Measurements from ENCODE around the gene CLCN1. TPM values are rescaled to one million over a fixed set of nuclear protein-coding genes. Genes with fewer than 3 reads are reported as not detected.

Gene CLCN1
- total RNA-seq, 2 experiments from 2014 or later, result not detected

DNA sequence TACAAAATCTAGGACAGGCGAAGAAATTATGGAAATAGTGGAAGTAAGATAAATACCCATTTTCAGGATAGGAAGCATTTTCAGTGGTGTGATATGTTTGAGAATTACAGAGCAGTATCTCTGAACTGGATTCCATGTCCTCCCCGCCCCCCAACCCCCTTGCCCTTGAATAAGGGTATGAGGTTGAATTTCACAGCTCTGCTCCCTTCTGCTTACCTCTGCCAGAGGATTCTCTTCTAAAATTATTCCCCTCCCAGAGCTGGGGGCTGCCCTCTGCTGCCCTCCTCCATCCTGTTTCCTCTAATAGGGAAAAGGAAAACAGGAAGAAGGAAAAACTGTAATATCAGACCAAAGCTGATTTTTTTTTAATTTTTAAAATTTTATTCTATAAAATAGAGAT lies 7.3 kb upstream of the CLCN1 start:
- H3K4me1 ChIP-seq (ENCODE audit: insufficient read depth, low read length, poor library complexity, severe bottlenecking), result no peaks in the 10 kb centered on the region
- H3K27ac ChIP-seq (ENCODE audit: low read depth, low read length, poor library complexity, severe bottlenecking), result no peak overlapping the region
- no peak overlapping the region for H3K4me2 ChIP-seq (ENCODE audit: low read length)
- H3K4me3 ChIP-seq (ENCODE audit: low read depth, low read length, poor library complexity, severe bottlenecking), result no peak overlapping the region
- no peak overlapping the region for H2AFZ ChIP-seq (ENCODE audit: low read length)
- CTCF ChIA-PET (ENCODE audit: unreplicated experiment), result no interaction called here
- BruUV-seq (replicated peaks), result no TSS peak
- H4K20me1 ChIP-seq (ENCODE audit: insufficient read depth, low read length), result 0 out of 2 replicates have a peak, but pooled peaks cover 7% of the 10 kb centered on the region
- no peaks in the 10 kb centered on the region for H3K9me2 ChIP-seq (ENCODE audit: insufficient read depth, low read length)
- DNase-seq (ENCODE audit: low spot score), result no peak
- no peaks in the 10 kb centered on the region for H3K79me2 ChIP-seq (ENCODE audit: insufficient read depth, low read depth, low read length)
- intact Hi-C loops (cut with micrococcal nuclease; ENCODE audit: unreplicated experiment), result no loop called here
- TF ChIP-seq, protein P1, sequence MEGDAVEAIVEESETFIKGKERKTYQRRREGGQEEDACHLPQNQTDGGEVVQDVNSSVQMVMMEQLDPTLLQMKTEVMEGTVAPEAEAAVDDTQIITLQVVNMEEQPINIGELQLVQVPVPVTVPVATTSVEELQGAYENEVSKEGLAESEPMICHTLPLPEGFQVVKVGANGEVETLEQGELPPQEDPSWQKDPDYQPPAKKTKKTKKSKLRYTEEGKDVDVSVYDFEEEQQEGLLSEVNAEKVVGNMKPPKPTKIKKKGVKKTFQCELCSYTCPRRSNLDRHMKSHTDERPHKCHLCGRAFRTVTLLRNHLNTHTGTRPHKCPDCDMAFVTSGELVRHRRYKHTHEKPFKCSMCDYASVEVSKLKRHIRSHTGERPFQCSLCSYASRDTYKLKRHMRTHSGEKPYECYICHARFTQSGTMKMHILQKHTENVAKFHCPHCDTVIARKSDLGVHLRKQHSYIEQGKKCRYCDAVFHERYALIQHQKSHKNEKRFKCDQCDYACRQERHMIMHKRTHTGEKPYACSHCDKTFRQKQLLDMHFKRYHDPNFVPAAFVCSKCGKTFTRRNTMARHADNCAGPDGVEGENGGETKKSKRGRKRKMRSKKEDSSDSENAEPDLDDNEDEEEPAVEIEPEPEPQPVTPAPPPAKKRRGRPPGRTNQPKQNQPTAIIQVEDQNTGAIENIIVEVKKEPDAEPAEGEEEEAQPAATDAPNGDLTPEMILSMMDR (conservative IDR thresholded peaks at IDR 0.05; ENCODE audit: low read length), result no peak
- TF ChIP-seq EZH2phosphoT487 (IDR thresholded peaks at IDR 0.05; ENCODE audit: borderline replicate concordance, low read depth, low read length), result no peak
- POLR2A ChIA-PET, result interaction anchor here (0.6 to 1.9 kb wide), 6 partner anchors 9 to 66 kb away, joined by 3 to 15 read pairs (median 5); partner anchors contain the start of gene CASP2
- H3K9me3 ChIP-seq (ENCODE audit: low read length), result no peaks in the 10 kb centered on the region
- peaks cover 64% of the 10 kb centered on the region for H3K36me3 ChIP-seq (ENCODE audit: insufficient read depth, low read length)

DNA sequence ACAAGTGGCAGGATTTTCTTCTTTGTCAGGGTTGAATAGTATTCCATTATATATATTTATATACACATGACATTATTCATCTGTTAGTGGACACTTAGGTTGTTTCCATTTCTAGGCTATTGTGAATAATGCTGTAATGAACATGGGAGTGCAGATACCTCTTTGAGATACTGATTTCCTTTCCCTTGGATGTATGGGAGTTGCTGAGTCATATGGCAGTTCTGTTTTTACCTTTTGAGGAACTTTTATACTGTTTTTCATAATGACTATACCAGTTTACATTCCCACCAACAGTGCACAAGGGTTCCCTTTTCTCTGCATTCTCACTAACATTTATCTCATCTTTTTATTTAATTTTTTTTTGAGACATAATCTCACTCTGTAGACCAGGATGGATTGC lies 1.8 kb upstream of the CLCN1 start:
- Histone ChIP-seq H2AFZ (ENCODE audit: low read length) (no peak overlapping the region), H3K4me2 (ENCODE audit: low read length) (no peak overlapping the region), H3K27ac (ENCODE audit: low read depth, low read length, poor library complexity, severe bottlenecking) (no peak overlapping the region), H3K79me2 (ENCODE audit: insufficient read depth, low read depth, low read length) (no peaks in the 10 kb centered on the region), H3K9me3 (ENCODE audit: low read length) (no peaks in the 10 kb centered on the region), H3K9me2 (ENCODE audit: insufficient read depth, low read length) (no peaks in the 10 kb centered on the region), H3K4me1 (ENCODE audit: insufficient read depth, low read length, poor library complexity, severe bottlenecking) (no peaks in the 10 kb centered on the region), H4K20me1 (ENCODE audit: insufficient read depth, low read length) (no peaks in the 10 kb centered on the region), H3K36me3 (ENCODE audit: insufficient read depth, low read length) (peaks cover 10% of the 10 kb centered on the region), H3K4me3 (ENCODE audit: low read depth, low read length, poor library complexity, severe bottlenecking) (no peak overlapping the region)
- intact Hi-C loops (cut with micrococcal nuclease; ENCODE audit: unreplicated experiment), result no loop called here
- TF ChIP-seq, protein P1 (conservative IDR thresholded peaks at IDR 0.05; ENCODE audit: low read length), result no peak
- TF ChIP-seq EZH2phosphoT487 (IDR thresholded peaks at IDR 0.05; ENCODE audit: borderline replicate concordance, low read depth, low read length), result no peak
- ChIA-PET CTCF (ENCODE audit: unreplicated experiment) (no interaction called here), POLR2A (interaction anchor here (0.9 kb wide), 1 partner anchor 16 kb away, joined by 3 read pairs; no protein-coding TSS in a partner anchor)
- no TSS peak for BruUV-seq (replicated peaks)
- DNase-seq (ENCODE audit: low spot score), result no peak

DNA sequence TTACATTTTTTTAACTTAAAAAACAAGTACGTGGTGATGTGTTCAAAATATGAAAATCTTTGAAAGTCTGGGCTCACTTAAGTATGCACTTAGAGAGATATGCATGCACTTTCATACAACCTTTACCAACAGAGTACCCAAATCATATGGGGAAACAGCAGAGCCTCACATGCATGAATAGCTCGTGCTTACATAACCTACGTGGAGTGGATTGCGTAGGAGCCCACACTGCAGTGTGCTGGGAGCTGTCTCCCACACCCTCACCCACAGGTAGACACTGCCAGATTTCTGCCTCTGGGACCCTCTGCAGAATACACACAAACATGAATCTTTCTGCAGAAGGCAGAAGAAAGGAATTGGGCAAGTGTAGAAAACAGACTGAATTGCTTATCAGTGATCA lies 581 bp downstream of the CLCN1 start:
- ChIA-PET CTCF (ENCODE audit: unreplicated experiment) (no interaction called here), POLR2A (interaction anchor here (0.6 to 1.0 kb wide), 2 partner anchors 13 to 73 kb away, joined by 3 to 8 read pairs; no protein-coding TSS in a partner anchor)
- intact Hi-C loops (cut with micrococcal nuclease; ENCODE audit: unreplicated experiment), result no loop called here
- Histone ChIP-seq H3K9me3 (ENCODE audit: low read length) (no peaks in the 10 kb centered on the region), H3K79me2 (ENCODE audit: insufficient read depth, low read depth, low read length) (no peaks in the 10 kb centered on the region), H3K4me2 (ENCODE audit: low read length) (no peak overlapping the region), H4K20me1 (ENCODE audit: insufficient read depth, low read length) (no peaks in the 10 kb centered on the region), H3K4me3 (ENCODE audit: low read depth, low read length, poor library complexity, severe bottlenecking) (no peak overlapping the region), H3K27ac (ENCODE audit: low read depth, low read length, poor library complexity, severe bottlenecking) (no peak overlapping the region), H3K36me3 (ENCODE audit: insufficient read depth, low read length) (no peaks in the 10 kb centered on the region), H3K4me1 (ENCODE audit: insufficient read depth, low read length, poor library complexity, severe bottlenecking) (no peaks in the 10 kb centered on the region), H2AFZ (ENCODE audit: low read length) (no peak overlapping the region), H3K9me2 (ENCODE audit: insufficient read depth, low read length) (no peaks in the 10 kb centered on the region)
- no TSS peak for BruUV-seq (replicated peaks)
- no peak for DNase-seq (ENCODE audit: low spot score)
- TF ChIP-seq, protein P1 (conservative IDR thresholded peaks at IDR 0.05; ENCODE audit: low read length), result no peak
- no peak for TF ChIP-seq EZH2phosphoT487 (IDR thresholded peaks at IDR 0.05; ENCODE audit: borderline replicate concordance, low read depth, low read length)

All from OCI-LY7 (cell line).